ENCODE data around the gene PDZD2. TPM values are rescaled to one million over a fixed set of nuclear protein-coding genes. Genes with fewer than 3 reads are reported as not detected.

The PDZD2 gene
- total and polyA plus RNA-seq, 12 donors = 2.2 to 10.3 (median 5.0) TPM

GRCh38 chr5:31733371-31733770 lies 94.4 kb downstream of the PDZD2 start:
- H3K36me3 ChIP-seq (replicated peaks in 1 of 2) = no peaks in the 10 kb centered on the region
- 73 to 78% (median 77%) methylated on average over 11 of the region's 11 CpGs for WGBS, 4 donors
- H3K4me1 ChIP-seq (replicated peaks in 1 of 2) = no peaks in the 10 kb centered on the region
- TF ChIP-seq CTCF (IDR thresholded peaks at IDR 0.05) (no peak), POLR2A (IDR thresholded peaks at IDR 0.05) (no peak)
- no peak overlapping the region for H3K4me3 ChIP-seq
- no peaks in the 10 kb centered on the region for H3K9me3 ChIP-seq (replicated peaks in 1 of 3)
- H3K27ac ChIP-seq = no peak overlapping the region
- H3K27me3 ChIP-seq = no peaks in the 10 kb centered on the region
- intact Hi-C loops (cut with DNase I) = no loop called here
- DNase-seq = no peak

- 77 to 91% (median 89%) methylated on average over 6 of the region's 6 CpGs for WGBS, 4 donors
- TF ChIP-seq POLR2A (IDR thresholded peaks at IDR 0.05) (no peak), CTCF (IDR thresholded peaks at IDR 0.05) (no peak)
- DNase-seq = no peak
- intact Hi-C loops (cut with DNase I) = no loop called here
- no peak overlapping the region for H3K4me3 ChIP-seq
- no peaks in the 10 kb centered on the region for H3K4me1 ChIP-seq (replicated peaks in 1 of 2)
- no peaks in the 10 kb centered on the region for H3K36me3 ChIP-seq (replicated peaks in 1 of 2)
- H3K9me3 ChIP-seq (replicated peaks in 1 of 3) = no peaks in the 10 kb centered on the region
- H3K27ac ChIP-seq = no peak overlapping the region
- H3K27me3 ChIP-seq = no peaks in the 10 kb centered on the region
Observed at GRCh38 chr5:31736127-31736526, 97.2 kb downstream of the PDZD2 start.

GRCh38 chr5:31738199-31738598 lies 99.3 kb downstream of the PDZD2 start:
- intact Hi-C loops (cut with DNase I) = no loop called here
- 81 to 95% (median 87%) methylated on average over 4 of the region's 4 CpGs for WGBS, 4 donors

GRCh38 chr5:31741496-31741895 lies 102.6 kb downstream of the PDZD2 start:
- WGBS, 4 donors = 67 to 76% (median 71%) methylated on average over 1 of the region's 1 CpG
- no peaks in the 10 kb centered on the region for H3K27me3 ChIP-seq
- DNase-seq = no peak
- no peaks in the 10 kb centered on the region for H3K36me3 ChIP-seq (replicated peaks in 1 of 2)
- no peak overlapping the region for H3K4me3 ChIP-seq
- H3K27ac ChIP-seq = no peak overlapping the region
- no peaks in the 10 kb centered on the region for H3K4me1 ChIP-seq (replicated peaks in 1 of 2)
- no peaks in the 10 kb centered on the region for H3K9me3 ChIP-seq (replicated peaks in 1 of 3)
- intact Hi-C loops (cut with DNase I) = no loop called here
- TF ChIP-seq CTCF (IDR thresholded peaks at IDR 0.05) = no peak
- no peak for TF ChIP-seq POLR2A (IDR thresholded peaks at IDR 0.05)

More at GRCh38 chr5:31738199-31738598, 99.3 kb downstream of the PDZD2 start:
- Histone ChIP-seq H3K27ac (no peak overlapping the region), H3K4me1 (replicated peaks in 1 of 2) (no peaks in the 10 kb centered on the region), H3K4me3 (no peak overlapping the region), H3K9me3 (replicated peaks in 1 of 3) (no peaks in the 10 kb centered on the region), H3K36me3 (replicated peaks in 1 of 2) (no peaks in the 10 kb centered on the region), H3K27me3 (no peaks in the 10 kb centered on the region)
- TF ChIP-seq POLR2A (IDR thresholded peaks at IDR 0.05) (no peak), CTCF (IDR thresholded peaks at IDR 0.05) (no peak)
- no peak for DNase-seq
